Measurements from ENCODE around the gene CACNA1G.

DNA sequence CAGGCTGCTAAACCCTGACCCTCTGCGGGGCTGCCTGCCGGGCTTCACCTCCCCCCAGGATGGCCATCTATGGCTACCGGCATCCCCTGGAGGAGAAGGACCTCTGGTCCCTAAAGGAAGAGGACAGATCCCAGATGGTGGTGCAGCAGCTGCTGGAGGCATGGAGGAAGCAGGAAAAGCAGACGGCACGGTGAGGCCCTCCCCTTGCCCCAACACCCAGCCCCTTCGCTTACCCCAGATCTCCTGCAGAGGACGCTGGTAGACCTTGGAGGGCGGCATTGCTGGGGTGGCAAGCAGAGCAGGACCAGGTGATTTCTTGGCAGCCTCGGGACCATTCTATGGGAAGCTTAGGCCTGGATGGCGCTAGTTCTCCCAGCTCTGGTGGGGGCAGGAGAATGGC, 98.7 kb downstream of the CACNA1G start:
- TF ChIP-seq, protein P1, sequence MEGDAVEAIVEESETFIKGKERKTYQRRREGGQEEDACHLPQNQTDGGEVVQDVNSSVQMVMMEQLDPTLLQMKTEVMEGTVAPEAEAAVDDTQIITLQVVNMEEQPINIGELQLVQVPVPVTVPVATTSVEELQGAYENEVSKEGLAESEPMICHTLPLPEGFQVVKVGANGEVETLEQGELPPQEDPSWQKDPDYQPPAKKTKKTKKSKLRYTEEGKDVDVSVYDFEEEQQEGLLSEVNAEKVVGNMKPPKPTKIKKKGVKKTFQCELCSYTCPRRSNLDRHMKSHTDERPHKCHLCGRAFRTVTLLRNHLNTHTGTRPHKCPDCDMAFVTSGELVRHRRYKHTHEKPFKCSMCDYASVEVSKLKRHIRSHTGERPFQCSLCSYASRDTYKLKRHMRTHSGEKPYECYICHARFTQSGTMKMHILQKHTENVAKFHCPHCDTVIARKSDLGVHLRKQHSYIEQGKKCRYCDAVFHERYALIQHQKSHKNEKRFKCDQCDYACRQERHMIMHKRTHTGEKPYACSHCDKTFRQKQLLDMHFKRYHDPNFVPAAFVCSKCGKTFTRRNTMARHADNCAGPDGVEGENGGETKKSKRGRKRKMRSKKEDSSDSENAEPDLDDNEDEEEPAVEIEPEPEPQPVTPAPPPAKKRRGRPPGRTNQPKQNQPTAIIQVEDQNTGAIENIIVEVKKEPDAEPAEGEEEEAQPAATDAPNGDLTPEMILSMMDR (optimal IDR thresholded peaks at IDR 0.05 in 1 of 3, IDR thresholded peaks at IDR 0.05 in 1 of 3, conservative IDR thresholded peaks at IDR 0.05 in 1 of 3; ENCODE audit: extremely low read depth in 1 of 3, insufficient read depth in 2 of 3, low read length in 3 of 3): no peak
- TF ChIP-seq EZH2 (IDR thresholded peaks at IDR 0.05; ENCODE audit: low read length): no peak
